Effector CD4-positive, alpha-beta T cell (primary cell): Measurements from ENCODE around the gene PDPK1.
"Not testable (repeated sequence)": the region's sequence is repeated elsewhere in the genome, so short reads cannot be mapped to it uniquely, and the experiment has no call there.

Source experiments
- DNase-seq: peaks from one replicate; pipeline ENCODE4 v3.0.0-alpha.2; 2020

The PDPK1 gene

DNA sequence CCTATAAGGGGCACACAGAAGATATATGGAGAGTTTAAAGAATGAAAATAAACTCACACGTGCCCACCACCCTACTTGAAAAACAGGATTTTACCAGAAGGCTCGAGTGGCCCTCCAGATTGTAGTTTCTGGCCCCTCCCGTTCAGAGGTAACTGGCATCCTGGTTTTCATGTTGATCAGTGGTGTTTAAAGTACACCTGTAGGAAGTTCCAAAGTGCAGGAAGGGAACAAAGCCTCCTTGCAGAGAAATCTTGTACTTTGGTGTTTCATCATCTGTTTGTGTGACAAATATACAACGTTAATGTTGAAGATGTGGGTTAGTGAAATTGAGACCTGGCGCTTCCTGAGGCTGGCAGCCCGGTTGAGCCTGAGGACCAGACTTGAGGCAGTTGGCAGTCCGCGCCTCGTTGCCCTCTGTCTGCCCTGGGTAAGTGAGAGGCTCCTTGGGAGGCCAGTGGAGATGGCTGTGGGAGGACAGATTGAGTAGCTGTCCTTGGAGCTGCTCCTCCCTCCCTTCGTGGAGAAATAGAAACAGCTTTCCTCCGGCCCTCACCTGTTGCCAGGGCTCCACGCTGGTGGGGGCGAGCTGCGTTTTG is 12.6 kb downstream of the PDPK1 start:
- not testable (repeated sequence) for DNase-seq

DNA sequence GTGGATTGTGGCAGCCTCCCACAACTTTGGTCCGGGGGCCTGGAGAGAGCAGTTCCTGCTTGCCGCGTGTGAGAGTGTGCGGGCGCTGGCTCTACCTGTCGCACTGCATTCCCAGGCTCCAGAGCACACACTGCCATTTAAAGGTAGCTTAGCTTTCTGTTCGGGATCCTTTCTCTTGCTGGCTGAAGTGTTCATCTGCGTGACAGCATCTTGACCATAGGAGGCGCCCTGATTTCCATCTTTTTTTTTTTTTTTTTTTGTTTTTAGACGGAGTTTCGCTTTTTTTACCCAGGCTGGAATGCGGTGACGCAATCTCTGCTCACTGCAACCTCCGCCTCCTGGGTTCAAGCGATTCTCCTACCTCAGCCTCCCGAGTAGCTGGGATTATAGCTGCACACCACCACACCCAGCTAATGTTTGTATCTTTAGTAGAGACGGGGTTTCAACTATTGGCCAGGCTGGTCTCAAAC is 13.6 kb downstream of the PDPK1 start:
- not testable (repeated sequence) for DNase-seq

DNA sequence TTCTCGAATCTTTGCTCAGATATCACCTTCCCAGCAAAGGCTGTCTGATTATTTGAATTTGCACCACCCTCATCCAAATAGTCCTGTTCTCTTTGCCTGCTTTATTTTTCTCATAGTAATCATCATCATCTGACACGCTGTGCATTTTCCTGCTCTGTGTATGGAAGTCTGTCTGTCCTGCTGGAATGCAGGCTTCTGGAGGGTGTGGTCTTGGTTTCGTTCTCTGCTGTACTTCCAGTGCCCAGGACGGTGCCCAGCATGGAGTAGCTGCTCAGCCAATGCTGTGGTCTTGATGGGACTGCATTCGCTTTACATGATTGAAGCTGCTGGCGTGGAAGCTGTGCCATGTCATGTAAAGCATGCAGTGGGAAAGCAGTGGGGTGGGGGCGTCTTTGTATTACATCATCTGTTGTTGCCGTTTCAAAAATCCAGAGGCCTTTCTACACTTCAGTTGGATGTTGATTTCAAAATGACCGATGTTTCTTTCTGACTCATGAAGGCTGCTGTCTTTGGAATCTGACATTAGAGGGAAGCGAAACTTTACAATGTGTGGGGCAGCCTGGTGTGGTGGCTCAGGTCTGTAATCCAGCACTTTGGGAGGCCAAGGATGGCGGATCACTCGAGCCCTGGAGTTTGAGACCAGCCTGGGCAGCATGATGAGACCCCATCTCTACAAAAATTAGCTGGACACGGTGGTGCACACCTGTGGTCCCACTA is 17.0 kb downstream of the PDPK1 start:
- not testable (repeated sequence) for DNase-seq

DNA sequence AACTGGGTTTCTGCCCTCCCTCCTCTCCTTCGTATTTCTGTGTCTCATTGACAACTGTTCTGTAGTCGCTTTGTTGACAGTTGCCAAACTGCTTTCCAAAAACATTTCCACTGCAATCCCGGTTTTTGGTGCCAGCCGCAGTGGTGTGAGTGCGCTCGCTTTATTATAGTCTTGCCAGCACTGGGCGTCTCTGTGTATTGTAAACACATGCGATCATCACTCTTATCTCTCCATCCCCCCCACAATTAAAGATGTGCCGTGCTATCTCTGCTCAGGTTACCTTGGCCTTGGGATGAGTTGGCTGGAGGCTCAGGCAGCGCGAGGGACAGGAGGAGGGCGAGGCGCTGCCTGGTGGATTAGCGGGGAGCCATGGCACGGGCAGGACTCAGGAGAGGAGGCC is 19.3 kb downstream of the PDPK1 start:
- not testable (repeated sequence) for DNase-seq

DNA sequence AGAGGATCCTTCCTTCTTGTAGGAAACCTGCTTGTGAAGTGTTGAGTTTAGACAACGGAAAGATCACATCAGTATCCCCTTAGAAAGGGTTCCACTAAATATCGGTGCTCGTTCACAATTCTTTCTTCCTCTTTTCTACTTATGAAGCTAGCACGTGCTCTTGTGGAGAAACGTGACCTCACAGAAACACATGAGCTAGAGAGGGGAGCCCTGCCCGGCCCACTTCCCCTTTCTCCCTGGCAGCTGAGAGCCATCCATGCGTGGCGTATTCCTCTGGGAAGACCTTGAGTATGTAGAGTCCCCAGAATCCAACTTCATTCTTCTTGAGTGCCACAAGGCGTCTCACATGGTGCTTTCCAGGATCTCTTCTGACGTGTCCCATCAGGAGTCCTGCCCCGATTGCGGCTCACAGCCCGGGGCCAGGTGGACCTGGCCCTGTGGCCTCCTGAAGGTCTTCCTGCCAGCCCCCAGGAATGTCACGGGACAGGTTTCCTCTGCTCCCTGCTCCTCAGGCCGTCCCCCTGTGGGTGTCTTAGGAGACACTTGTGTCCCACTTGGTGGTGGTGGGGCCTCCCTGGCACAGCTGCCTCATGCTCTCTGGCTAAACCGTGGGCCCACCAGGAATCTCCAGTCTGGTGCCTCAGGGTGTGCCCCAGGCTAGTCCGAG is 22.4 kb downstream of the PDPK1 start:
- DNase-seq = not testable (repeated sequence)

DNA sequence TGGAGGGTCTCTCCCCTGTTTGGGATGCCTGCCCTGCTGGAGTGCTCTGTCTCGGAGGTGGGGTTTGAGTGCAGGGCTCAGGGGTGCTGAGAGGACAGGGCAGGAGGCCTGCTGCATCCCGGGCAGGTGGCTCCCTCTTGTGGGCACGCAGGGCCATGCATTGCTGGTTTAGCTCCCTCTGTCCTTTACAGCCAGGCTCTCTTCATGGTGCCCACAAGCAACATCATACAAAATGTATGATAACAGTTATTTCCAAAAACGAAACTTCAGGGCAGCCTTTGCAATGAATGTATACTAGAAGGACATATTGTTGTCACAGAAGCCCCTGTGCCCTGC is 22.9 kb downstream of the PDPK1 start:
- DNase-seq = peak; percentile 48

DNA sequence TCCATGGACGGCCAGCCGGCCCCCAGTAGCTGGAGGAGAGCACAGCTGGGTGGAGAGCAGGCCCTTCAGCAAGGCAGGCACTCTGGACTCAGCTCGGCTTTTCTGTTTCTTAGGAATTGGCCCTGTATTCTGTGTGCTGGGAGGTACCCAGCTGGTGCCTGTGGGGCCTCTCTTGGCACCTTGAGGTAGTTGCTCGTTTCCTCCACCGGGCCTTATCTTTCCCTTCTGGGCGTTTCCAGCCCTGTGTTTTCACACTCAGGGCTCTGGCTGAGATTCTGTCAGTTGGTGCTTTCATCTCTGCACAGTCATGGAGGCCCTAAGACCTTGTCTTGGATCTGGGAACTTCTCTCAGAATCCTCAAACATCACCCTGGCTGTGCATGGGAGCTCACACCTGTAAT is 29.7 kb downstream of the PDPK1 start:
- not testable (repeated sequence) for DNase-seq

DNA sequence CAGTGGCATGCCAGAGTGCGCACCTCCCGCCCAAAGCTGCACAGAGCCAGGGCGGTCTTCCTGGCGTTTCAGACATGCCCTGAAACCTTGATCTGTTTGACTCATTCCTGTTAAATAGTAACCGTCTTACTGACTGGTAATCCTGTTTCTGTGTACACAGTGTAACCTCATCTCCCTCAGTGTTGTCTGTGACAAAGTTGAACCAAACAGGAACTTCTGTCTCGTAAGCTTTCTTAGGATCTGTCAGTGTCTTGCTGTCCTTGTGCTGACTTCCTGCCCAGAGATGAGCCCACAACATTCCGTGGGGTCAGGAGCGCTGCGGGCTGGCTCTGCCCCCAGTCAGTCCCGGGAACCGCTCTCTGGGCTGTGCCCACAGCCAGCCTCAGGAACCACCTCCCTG is 30.8 kb downstream of the PDPK1 start:
- DNase-seq = not testable (repeated sequence)

DNA sequence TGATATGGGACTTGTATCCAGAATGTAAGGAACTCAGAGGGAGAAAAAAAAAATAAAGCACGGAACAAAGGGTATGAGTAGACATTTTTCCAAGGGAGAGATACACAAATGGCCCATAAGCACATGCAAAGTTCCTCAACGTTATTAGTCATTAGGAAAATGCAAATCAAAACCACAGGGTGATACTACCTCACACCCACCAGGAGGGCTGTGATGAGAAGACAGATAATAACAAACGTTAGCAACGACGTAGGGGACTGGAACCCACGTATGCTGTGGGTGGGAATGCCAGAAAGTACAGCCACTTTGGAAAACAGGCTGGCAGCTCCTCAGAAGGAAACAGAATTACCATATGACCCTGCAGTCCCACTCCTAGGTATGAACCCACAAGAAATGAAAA is 34.9 kb downstream of the PDPK1 start:
- not testable (repeated sequence) for DNase-seq

DNA sequence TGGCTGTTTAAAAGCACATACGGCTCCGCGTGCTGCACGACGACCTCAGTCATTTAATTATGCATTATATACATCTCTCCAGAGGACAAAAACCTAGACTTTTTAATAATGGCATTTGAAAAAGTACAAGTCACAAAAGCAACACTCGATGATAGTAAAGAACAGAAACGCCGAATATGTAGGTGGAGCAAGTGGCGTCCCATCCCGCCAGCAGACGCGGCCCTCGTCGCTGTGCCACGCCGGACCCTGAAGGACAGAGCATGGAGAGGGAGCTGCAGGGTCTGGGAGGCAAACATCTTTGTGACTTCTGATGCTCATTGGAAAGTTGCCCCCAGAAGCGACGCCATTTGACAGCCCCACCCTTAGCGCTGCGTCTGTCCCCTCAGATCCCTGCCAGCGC is 38.0 kb downstream of the PDPK1 start:
- DNase-seq = not testable (repeated sequence)

DNA sequence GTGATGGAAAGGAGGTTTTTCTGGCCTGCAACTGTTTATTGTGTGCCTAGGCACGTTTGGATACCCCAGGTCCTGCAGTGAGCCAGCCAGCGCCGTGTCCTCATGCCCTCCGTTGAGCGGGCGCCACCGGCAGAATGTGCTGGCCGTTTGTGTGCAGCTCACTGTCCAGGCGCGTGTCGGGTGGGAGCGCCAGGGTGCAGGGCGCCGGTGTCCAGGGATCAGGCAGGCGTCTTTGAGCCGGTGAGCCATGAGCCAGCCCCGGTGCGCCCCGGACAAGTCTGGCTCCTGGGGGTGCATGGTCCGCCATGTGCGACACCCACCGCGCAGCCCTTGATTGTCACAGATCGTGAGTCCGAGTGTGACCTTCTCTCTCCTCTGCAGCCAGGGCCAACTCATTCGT is 39.2 kb downstream of the PDPK1 start:
- DNase-seq = not testable (repeated sequence)

DNA sequence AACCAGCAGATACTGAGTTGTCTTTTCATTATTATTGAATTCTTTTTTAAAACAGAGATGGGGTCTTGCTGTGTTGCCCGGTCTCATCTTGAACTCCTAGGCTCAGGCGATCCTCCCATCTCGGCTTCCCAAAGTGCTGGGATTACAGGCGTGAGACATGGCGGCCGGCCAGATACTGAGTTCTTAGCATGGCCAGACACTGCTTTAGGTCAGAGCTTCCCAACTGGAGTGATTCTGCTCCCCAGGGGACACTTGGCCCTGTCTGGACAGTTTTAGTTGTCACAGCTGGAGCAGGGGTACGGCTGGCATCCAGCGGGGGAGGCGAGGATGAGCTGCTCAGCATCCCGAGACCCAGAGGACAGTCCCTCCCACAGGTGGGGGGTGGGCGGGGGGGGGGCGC is 41.1 kb downstream of the PDPK1 start:
- not testable (repeated sequence) for DNase-seq

DNA sequence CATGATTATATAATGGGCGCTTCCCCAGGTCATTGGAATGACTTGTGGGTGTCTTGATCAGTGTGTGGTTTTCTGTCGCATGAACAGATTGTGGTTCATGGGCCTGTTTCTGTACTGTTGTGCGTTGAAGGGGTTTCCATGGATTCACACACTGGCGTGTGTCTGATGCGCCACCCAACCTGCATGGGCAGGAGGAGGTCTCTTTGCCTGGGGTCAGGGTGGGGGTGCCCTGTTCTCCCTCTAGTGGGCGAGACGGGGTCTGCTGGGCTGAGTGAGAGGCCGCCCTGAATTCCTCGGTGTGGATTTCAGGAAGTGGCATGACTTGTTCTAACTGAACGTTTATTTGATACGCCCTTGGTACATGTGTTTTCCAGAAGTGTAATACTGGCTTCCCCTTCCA is 42.3 kb downstream of the PDPK1 start:
- not testable (repeated sequence) for DNase-seq

DNA sequence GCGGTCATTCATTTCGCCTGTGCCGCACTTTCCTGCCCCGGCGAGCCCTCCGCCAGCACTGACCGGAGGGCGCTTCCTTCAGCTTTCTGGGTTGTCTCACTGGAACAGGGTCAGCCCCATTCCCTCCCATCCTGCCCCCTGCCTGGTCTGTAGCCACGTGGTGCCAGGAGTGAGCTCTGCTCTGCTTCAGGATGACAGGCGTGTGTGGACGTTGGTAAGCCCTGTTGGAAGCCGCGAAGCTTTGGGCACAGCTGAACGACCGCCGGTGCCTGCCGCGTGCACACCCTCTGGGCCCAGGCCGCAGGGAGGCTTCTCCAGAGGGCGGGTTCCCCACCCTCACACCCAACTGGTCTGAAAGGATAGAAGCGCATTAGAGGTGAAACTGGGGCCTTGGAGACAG is 43.0 kb downstream of the PDPK1 start:
- not testable (repeated sequence) for DNase-seq

DNA sequence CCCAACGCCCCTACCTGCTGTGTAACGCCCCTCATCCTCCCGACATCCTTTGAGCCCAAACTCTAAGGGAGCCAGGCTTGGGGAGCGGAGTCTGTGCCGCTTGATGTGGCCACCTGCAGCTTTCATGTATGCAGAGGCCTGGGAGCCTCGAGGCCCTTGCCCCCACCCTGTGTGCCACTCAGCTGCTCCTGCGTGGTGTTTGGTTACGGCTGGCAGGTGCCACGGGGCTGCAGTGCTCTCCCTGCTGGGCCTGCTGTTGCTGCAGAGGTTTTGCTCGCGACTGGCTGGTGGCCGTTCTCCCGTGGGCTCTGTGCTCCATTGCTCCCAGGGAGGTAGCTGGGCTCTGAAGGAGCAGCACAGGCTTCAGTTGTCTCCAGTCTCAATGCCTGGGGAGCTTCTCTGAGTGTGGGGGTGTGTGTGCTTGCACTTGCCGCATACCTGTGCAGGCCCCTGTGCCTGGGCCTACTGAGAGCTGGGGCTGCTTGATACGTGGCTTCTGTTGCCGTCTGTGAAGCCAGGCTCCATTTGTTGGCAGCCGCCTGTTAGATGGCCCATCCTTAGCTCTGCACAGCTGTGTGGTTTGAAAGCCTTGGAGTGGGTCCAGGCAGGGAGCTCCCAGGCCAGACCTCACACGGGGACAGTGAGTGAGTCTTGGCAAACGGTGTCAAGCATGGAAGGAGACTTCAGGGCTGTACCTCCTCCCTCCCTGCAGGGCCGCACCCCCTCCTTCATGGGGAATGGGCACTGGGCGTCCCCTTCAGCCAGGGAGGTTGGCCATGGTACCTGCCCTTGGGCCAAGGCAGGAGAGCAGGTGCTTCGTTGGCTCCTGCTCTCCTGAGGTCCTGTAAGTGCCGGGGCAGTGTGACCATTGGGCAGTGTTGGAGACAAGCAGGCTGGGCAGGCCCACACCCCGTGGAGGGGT is 47.2 kb downstream of the PDPK1 start:
- DNase-seq = no peak

DNA sequence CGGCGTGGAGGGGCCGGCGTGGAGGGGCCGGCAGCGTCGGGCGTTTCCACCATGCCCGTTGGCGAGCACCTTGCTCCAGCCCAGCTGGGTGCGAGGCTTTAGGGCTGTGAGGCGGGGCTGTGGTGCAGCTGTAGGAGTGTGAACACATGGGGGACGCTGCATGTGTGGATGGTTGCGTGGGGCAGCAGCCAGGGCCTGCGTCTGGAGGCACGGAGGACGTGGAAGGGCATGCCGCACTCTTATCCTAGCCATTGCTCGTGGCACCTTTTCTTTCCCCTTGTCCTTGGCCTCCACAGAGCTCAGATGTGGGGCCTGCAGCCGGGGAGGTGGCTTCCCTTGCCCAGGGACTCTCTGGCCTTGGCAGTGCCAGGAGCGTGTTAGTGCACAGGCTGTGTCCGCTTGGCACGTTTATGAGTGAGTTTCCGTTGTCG is 47.8 kb downstream of the PDPK1 start:
- no peak for DNase-seq

DNA sequence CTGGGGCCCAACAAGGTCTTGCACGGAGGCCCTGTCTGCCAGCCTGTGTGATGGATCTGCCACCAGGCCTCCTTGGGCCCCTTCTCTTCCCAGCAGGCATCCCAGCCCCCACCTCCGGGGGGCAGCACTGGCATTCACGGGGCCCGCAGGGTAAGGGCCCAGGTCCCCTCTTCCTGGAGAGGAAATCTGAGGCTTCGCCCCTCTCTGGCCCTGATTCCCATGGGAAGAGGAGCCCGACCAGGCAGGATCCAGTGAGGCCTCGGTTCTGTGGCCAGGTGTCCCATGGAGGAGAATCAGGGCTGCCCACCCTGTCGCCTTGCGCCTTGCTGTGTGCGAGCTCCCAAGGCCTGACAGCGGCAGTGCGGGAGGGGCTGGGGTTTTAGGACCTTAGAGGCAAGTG is 48.4 kb downstream of the PDPK1 start:
- DNase-seq = no peak

DNA sequence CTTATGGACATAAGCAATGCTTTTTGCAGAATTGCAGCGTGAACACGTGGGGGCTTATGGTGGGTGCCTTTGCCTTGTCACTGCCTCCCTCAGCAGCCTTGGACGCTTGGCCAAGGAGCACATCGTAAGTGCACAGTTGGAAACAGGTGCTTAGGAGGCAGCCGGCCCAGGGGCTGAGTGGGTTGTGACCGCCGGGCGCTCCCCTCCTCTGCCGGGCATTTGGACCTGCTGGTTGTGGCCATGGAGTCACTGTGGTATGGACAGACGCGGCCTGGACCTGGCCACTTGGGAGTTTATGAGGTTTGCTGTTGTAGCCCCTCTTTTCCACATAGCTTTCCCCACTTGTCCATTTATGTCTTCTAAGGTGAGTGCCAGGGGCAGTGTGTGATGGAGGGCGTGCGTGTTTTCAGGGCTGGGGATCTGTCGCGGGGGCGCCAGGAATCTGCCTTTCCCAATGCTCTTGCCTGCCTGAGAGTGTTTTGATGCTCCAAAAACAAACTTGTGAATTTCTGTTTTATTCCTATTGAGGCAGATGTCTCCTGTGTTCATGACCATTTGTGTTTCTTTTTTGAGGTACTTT is 49.2 kb downstream of the PDPK1 start:
- no peak for DNase-seq

DNA sequence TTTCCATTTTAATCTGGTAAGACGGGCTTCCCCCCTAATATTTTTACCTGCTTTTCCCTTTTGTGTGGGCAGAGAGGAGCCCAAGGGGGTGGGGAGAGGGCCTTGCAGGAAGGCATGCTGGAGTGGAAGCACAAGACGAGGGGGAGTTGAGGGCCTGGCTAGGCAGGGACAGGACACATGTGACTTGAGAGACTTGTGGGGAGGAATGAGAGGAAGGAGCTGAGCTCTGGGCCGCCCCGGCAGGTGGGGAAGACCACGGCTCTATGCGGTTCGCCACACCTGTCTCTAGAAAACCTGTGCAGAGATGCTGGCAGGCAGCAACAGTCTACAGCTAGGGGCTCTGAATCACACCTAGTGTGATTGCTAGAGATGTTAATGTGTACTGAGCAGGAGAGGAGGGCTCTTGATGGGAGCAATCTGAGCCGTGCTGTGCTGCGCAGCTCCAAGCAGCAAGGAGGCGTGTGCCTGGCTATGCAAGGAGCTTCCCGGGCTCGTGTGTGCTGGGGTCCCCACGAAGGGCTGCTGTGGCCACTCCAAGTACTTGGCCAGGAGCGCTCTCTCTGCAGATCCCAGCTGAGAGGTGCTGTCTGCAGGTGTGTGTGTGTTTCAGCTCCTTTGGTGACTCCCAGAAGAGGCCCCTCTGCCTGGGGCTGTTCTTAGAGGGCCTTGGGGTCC is 50.2 kb downstream of the PDPK1 start:
- DNase-seq = no peak

DNA sequence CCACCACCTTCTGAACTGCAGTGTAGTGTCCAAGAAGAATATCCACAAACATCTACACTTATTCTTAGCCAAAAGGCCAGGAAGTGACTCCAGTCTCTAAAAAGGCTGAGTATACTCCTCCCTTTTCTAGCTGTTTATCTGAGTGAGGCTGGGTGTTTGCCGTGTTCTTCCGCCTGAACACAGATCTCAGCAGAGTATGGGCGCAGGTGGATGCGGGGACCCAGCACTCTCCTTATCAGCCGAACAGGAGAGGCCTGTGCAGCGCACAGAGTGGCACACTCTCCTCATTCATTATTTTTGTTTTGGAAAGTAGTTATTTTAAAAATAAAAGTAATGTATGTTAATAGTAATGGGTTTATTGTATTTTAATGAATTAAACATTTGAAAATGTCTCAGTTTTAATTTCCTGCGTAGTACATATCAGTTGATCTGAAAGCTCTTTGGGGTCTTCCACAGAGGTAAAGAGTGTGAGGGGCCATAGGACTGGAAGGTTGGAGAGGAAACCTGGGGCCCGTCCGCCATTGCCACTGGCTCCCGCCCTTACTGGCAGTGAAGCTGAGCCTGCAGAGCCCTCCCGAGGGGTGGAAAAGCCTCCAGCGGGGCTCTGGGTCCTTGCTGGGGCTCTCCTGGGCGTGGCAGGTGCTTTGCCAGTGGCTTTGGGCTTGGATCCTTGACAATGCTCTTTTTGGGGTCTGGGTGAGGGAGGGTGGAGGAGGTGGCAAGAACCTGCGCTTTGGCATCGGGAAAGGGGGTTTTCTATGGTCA is 53.8 kb downstream of the PDPK1 start:
- DNase-seq = no peak

DNA sequence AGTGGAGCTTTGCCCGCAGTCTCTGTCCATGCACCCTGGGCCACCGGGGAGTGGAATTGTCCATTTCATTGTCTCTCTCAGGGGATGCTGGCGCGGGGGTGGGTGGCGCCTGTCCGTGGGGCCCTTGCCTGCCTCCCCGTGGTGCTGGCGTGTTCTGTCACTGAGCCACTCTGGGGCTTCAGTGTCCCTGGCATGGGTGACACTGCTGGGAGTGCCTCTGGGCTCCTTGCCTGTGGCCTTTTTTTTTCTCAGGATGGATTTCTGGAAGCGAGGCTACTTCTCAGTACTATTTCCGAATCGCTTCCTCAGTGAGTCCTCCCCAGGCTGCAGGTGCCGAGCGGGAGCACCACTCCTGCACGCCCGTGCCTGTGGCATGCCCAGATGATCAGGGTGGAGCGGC is 55.0 kb downstream of the PDPK1 start:
- no peak for DNase-seq
